GM21723 (cell line): Measurements from ENCODE around the gene C13orf42.

Experiments
- ATAC-seq: cut with Tn5 transposase; IDR thresholded peaks from one replicate; pipeline ENCODE4 v1.9.1; 2021; ENCODE audit warnings: mild to moderate bottlenecking, moderate library complexity; ENCODE audit not compliant: unreplicated experiment

Gene C13orf42

GRCh38 chr13:51111174-51111573 is at the start of gene C13orf42:
TSS of gene C13orf42 (minus strand) at chr13:51111274. CDS start at chr13:51111209, 65 bp downstream.
- ATAC-seq, result no peak

GRCh38 chr13:51158880-51159518 is 47.9 kb upstream of the C13orf42 start:
- ATAC-seq, result no peak

- ATAC-seq, result no peak
Measured at GRCh38 chr13:51158365-51158764, 47.3 kb upstream of the C13orf42 start.

- no peak for ATAC-seq
Measured at GRCh38 chr13:51156648-51157047, 45.6 kb upstream of the C13orf42 start.

- ATAC-seq, result no peak
Measured at GRCh38 chr13:51155776-51156515, 44.9 kb upstream of the C13orf42 start.

GRCh38 chr13:51155161-51155560 is 44.1 kb upstream of the C13orf42 start:
- ATAC-seq, result no peak

GRCh38 chr13:51154029-51154555 is 43.0 kb upstream of the C13orf42 start:
- ATAC-seq, result no peak

- ATAC-seq, result no peak
Measured at GRCh38 chr13:51153527-51153926, 42.5 kb upstream of the C13orf42 start.

GRCh38 chr13:51152701-51153100 is 41.6 kb upstream of the C13orf42 start:
- no peak for ATAC-seq

GRCh38 chr13:51151463-51151862 is 40.4 kb upstream of the C13orf42 start:
- ATAC-seq, result no peak

- ATAC-seq, result no peak
Measured at GRCh38 chr13:51148952-51149573, 38.0 kb upstream of the C13orf42 start.

GRCh38 chr13:51148223-51148951 is 37.3 kb upstream of the C13orf42 start:
- ATAC-seq, result no peak

GRCh38 chr13:51147732-51148131 is 36.7 kb upstream of the C13orf42 start:
- no peak for ATAC-seq

- no peak for ATAC-seq
Measured at GRCh38 chr13:51146667-51147066, 35.6 kb upstream of the C13orf42 start.

GRCh38 chr13:51137250-51137649 is 26.2 kb upstream of the C13orf42 start:
- no peak for ATAC-seq

- ATAC-seq, result no peak
Measured at GRCh38 chr13:51136276-51136980, 25.4 kb upstream of the C13orf42 start.

- no peak for ATAC-seq
Measured at GRCh38 chr13:51134763-51135365, 23.8 kb upstream of the C13orf42 start.

GRCh38 chr13:51130348-51130747 is 19.3 kb upstream of the C13orf42 start:
- ATAC-seq, result no peak

GRCh38 chr13:51125495-51126226 is 14.6 kb upstream of the C13orf42 start:
- peak; percentile 92 for ATAC-seq
